HEK293 (cell line): Measurements from ENCODE around the gene GJE1.
"Not testable (repeated sequence)": the region's sequence is repeated elsewhere in the genome, so short reads cannot be mapped to it uniquely, and the experiment has no call there.

Experiments
- CTCF ChIA-PET: fragments of 350-600 bp; formaldehyde crosslinking; extraction: SDS; loops from one replicate; lab custom pipeline; 2021; ENCODE audit warnings: antibody characterized with exemption; lab: Yijun Ruan, JAX
- POLR2A ChIA-PET: fragments of 300-600 bp; formaldehyde crosslinking; extraction: SDS; loops from one replicate; lab custom pipeline; 2020; ENCODE audit warnings: antibody characterized with exemption, inconsistent platforms; lab: Yijun Ruan, JAX
- H3K27ac ChIP-seq: fragments of 200-500 bp; sonication (Bioruptor generic); 2 replicates; pipeline ENCODE4 v1.5.1; 2014; ENCODE audit warnings: low read depth, low read length, control low read depth, inconsistent platforms; ENCODE audit errors: extremely low read depth
- H3K36me3 ChIP-seq, 2 experiments: fragments of 200-500 bp in 1 of 2; sonication (Bioruptor generic) in 1 of 2; 1 replicate in 1 of 2; 2 replicates in 1 of 2; pipeline ENCODE4 v1.5.1; 2014 to 2017; ENCODE audit warnings: inconsistent platforms in 2 of 2, low read length in 2 of 2; ENCODE audit not compliant: control insufficient read depth in 2 of 2, insufficient read depth in 1 of 2
- H3K4me1 ChIP-seq: fragments of 200-500 bp; sonication (Bioruptor generic); 2 replicates; pipeline ENCODE4 v1.5.1; 2014; ENCODE audit warnings: mild to moderate bottlenecking, low read length, inconsistent platforms; ENCODE audit not compliant: control insufficient read depth, insufficient read depth
- H3K4me3 ChIP-seq: 2 replicates; pipeline ENCODE4 v1.5.1; 2011; ENCODE audit warnings: low read depth, mild to moderate bottlenecking, control low read depth, low read length, moderate library complexity
- H3K9me3 ChIP-seq: fragments of 200-500 bp; sonication (Bioruptor generic); 2 replicates; pipeline ENCODE4 v1.5.1; 2014; ENCODE audit warnings: low read depth, low read length, inconsistent platforms; ENCODE audit not compliant: control insufficient read depth, insufficient read depth
- BCL11A ChIP-seq: fragments of 450-650 bp; formaldehyde crosslinking; IDR thresholded peaks from 2 replicates; pipeline ENCODE4 v1.5.1; 2016; ENCODE audit warnings: low read depth, missing biosample characterization, missing genetic modification characterization
- SETDB1 ChIP-seq: IDR thresholded peaks from one replicate; pipeline ENCODE4 v1.6.1; 2017; ENCODE audit warnings: mild to moderate bottlenecking, low read length, moderate library complexity, mixed read lengths; ENCODE audit not compliant: insufficient read length
- TRIM28 ChIP-seq: IDR thresholded peaks from 2 replicates; pipeline ENCODE4 v1.6.1; 2011; ENCODE audit warnings: low read length, control low read depth, borderline replicate concordance
- YY2 ChIP-seq: fragments of 450-650 bp; formaldehyde crosslinking; IDR thresholded peaks from 2 replicates; pipeline ENCODE4 v1.5.1; 2016; ENCODE audit warnings: missing biosample characterization, missing genetic modification characterization
- ZBTB7A ChIP-seq: fragments of 450-650 bp; formaldehyde crosslinking; IDR thresholded peaks from 2 replicates; pipeline ENCODE4 v1.5.1; 2016; ENCODE audit warnings: low read depth, missing biosample characterization, missing genetic modification characterization
- ZFP3 ChIP-seq: fragments of 450-650 bp; formaldehyde crosslinking; IDR thresholded peaks from 2 replicates; pipeline ENCODE4 v1.5.1; 2016; ENCODE audit warnings: low read depth, missing biosample characterization, missing genetic modification characterization
- ZNF169 ChIP-seq: fragments of 450-650 bp; formaldehyde crosslinking; IDR thresholded peaks from 2 replicates; pipeline ENCODE4 v1.5.1; 2016; ENCODE audit warnings: missing biosample characterization, missing genetic modification characterization
- ZNF239 ChIP-seq: fragments of 450-650 bp; formaldehyde crosslinking; IDR thresholded peaks from 2 replicates; pipeline ENCODE4 v1.5.1; 2016; ENCODE audit warnings: missing biosample characterization, missing genetic modification characterization
- ZNF324 ChIP-seq: fragments of 450-650 bp; formaldehyde crosslinking; IDR thresholded peaks from 2 replicates; pipeline ENCODE4 v1.5.1; 2016; ENCODE audit warnings: missing biosample characterization, missing genetic modification characterization
- ZNF514 ChIP-seq: fragments of 450-650 bp; formaldehyde crosslinking; IDR thresholded peaks from 2 replicates; pipeline ENCODE4 v1.5.1; 2016; ENCODE audit warnings: missing biosample characterization, missing genetic modification characterization
- ZNF549 ChIP-seq: fragments of 450-650 bp; IDR thresholded peaks from 2 replicates; pipeline ENCODE4 v1.5.1; 2018; ENCODE audit warnings: missing biosample characterization, missing genetic modification characterization, mild to moderate bottlenecking, inconsistent platforms, moderate library complexity
- ZNF610 ChIP-seq: fragments of 450-650 bp; formaldehyde crosslinking; IDR thresholded peaks from 2 replicates; pipeline ENCODE4 v1.5.1; 2016; ENCODE audit warnings: missing biosample characterization, missing genetic modification characterization, borderline replicate concordance
- ZNF658 ChIP-seq: fragments of 450-650 bp; formaldehyde crosslinking; IDR thresholded peaks from 2 replicates; pipeline ENCODE4; 2016; ENCODE audit warnings: missing biosample characterization, missing genetic modification characterization
- ZNF701 ChIP-seq: fragments of 450-650 bp; formaldehyde crosslinking; IDR thresholded peaks from 2 replicates; pipeline ENCODE4 v1.5.1; 2016; ENCODE audit warnings: missing biosample characterization, missing genetic modification characterization
- ZNF776 ChIP-seq: fragments of 450-650 bp; formaldehyde crosslinking; IDR thresholded peaks from 2 replicates; pipeline ENCODE4 v1.5.0; 2017; ENCODE audit warnings: missing biosample characterization, missing genetic modification characterization, borderline replicate concordance
- TF ChIP-seq, protein P1 (sequence below): fragments of 450-650 bp; formaldehyde crosslinking; IDR thresholded peaks from 2 replicates; pipeline ENCODE4 v1.5.1; 2017; ENCODE audit warnings: missing biosample characterization, missing genetic modification characterization
- TF ChIP-seq, protein P2 (sequence below): fragments of 450-650 bp; formaldehyde crosslinking; IDR thresholded peaks from 2 replicates; pipeline ENCODE4 v1.5.1; 2016; ENCODE audit warnings: missing biosample characterization, missing genetic modification characterization

GJE1 gene

DNA sequence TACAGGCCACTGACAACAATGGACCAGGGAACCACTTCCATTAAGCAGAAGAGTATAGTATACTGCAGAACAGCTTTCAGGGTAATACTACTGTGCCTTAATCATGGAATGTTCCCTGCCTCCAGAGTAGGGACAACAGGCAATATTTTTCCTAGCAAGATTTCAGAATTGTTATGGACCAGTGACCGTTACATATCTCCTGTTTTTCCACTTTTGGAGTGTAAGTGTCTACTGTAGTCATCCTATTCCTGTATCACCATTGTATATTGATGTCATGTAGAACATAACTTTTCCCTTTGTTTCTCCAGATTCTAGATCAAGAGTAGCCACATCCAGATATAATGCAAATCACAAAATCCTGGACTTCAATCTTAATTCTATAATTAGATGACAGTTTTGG is 1.9 kb upstream of the GJE1 start:
- CTCF ChIA-PET, result interaction anchor here (0.6 to 0.8 kb wide), 2 partner anchors 13 to 16 kb away, joined by 3 to 4 read pairs; partner anchors contain the start of gene NMBR
- no peak overlapping the region for H3K27ac ChIP-seq
- no peaks in the 10 kb centered on the region for H3K4me1 ChIP-seq
- no peaks in the 10 kb centered on the region for H3K36me3 ChIP-seq
- no peaks in the 10 kb centered on the region for H3K9me3 ChIP-seq
- TF ChIP-seq, protein P1, sequence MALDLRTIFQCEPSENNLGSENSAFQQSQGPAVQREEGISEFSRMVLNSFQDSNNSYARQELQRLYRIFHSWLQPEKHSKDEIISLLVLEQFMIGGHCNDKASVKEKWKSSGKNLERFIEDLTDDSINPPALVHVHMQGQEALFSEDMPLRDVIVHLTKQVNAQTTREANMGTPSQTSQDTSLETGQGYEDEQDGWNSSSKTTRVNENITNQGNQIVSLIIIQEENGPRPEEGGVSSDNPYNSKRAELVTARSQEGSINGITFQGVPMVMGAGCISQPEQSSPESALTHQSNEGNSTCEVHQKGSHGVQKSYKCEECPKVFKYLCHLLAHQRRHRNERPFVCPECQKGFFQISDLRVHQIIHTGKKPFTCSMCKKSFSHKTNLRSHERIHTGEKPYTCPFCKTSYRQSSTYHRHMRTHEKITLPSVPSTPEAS (tag by site-specific recombination), result no peak
- peak; percentile 58 for TF ChIP-seq SETDB1
- no peak for TF ChIP-seq ZNF701 (tag by site-specific recombination)
- TF ChIP-seq, protein P2, sequence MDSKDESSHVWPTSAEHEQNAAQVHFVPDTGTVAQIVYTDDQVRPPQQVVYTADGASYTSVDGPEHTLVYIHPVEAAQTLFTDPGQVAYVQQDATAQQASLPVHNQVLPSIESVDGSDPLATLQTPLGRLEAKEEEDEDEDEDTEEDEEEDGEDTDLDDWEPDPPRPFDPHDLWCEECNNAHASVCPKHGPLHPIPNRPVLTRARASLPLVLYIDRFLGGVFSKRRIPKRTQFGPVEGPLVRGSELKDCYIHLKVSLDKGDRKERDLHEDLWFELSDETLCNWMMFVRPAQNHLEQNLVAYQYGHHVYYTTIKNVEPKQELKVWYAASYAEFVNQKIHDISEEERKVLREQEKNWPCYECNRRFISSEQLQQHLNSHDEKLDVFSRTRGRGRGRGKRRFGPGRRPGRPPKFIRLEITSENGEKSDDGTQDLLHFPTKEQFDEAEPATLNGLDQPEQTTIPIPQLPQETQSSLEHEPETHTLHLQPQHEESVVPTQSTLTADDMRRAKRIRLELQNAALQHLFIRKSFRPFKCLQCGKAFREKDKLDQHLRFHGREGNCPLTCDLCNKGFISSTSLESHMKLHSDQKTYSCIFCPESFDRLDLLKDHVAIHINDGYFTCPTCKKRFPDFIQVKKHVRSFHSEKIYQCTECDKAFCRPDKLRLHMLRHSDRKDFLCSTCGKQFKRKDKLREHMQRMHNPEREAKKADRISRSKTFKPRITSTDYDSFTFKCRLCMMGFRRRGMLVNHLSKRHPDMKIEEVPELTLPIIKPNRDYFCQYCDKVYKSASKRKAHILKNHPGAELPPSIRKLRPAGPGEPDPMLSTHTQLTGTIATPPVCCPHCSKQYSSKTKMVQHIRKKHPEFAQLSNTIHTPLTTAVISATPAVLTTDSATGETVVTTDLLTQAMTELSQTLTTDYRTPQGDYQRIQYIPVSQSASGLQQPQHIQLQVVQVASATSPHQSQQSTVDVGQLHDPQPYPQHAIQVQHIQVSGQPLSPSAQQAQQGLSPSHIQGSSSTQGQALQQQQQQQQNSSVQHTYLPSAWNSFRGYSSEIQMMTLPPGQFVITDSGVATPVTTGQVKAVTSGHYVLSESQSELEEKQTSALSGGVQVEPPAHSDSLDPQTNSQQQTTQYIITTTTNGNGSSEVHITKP (tag by site-specific recombination), result no peak
- no peak for TF ChIP-seq ZNF324 (tag by site-specific recombination)
- TF ChIP-seq, all 188 proteins: peak for 1
- POLR2A ChIA-PET, result no interaction called here
- no peak overlapping the region for H3K4me3 ChIP-seq

DNA sequence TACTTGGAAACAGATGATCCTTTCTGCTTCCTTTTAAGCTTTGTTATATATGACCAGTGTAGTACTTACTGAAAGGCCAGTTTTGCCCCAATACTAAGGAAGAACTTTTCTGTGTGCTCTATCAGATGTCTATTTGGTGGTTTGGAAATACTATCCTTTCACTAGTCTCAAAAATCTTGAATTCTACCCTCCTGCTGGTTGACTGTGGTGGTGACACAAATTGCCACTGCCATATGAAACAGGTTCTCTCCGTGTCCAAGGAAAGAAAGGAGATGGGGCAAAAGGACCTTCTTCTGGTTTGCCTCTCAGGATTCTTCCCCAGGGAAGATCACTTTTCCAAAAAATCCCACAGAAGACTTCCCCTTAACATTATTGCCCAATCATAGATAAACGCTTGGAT is 6.2 kb downstream of the GJE1 start:
- POLR2A ChIA-PET, result no interaction called here
- CTCF ChIA-PET, result interaction anchor here (0.6 to 1.4 kb wide), 2 partner anchors 8 to 18 kb away, joined by 3 to 9 read pairs; partner anchors contain the start of genes NMBR and VTA1

DNA sequence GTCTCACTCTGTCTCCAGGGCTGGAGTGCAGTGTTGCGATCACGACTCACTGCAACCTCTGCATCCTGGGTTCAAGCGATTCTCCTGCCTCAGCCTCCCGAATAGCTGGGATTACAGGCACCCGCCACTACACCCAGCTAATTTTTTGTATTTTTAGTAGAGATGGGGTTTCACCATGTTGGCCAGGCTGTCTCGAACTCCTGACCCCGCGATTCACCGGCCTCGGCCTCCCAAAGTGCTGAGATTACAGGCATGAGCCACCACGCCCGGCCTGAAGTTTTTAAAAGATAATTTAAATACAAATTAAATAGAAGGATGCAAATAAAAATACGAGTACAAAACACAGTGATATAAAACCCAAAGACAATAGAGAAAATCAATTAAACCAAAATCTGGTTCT is 8.8 kb downstream of the GJE1 start:
- H3K27ac ChIP-seq, POLR2A ChIA-PET, H3K36me3 ChIP-seq, H3K9me3 ChIP-seq, H3K4me3 ChIP-seq, H3K4me1 ChIP-seq: not testable (repeated sequence)
- CTCF ChIA-PET, result interaction anchor here (1.7 kb wide), 1 partner anchor 66 kb away, joined by 6 read pairs; no protein-coding TSS in a partner anchor

More for the DNA sequence above, 6.2 kb downstream of the GJE1 start:
- no peaks in the 10 kb centered on the region for H3K9me3 ChIP-seq
- no peak overlapping the region for H3K4me3 ChIP-seq
- H3K36me3 ChIP-seq, result no peaks in the 10 kb centered on the region
- H3K4me1 ChIP-seq, result no peaks in the 10 kb centered on the region
- no peak overlapping the region for H3K27ac ChIP-seq
- TF ChIP-seq TRIM28, result no peak
- no peak for TF ChIP-seq ZNF169 (tag by site-specific recombination)
- no peak for TF ChIP-seq YY2
- TF ChIP-seq ZBTB7A (tag by site-specific recombination), result no peak
- TF ChIP-seq, protein P1 (tag by site-specific recombination), result no peak
- TF ChIP-seq ZNF549 (tag by site-specific recombination), result no peak
- no peak for TF ChIP-seq ZNF776
- TF ChIP-seq ZNF658 (tag by site-specific recombination), result no peak
- no peak for TF ChIP-seq ZFP3 (tag by site-specific recombination)
- no peak for TF ChIP-seq ZNF239 (tag by site-specific recombination)
- TF ChIP-seq BCL11A, result no peak
- TF ChIP-seq ZNF514, result no peak
- TF ChIP-seq ZNF610 (tag by site-specific recombination), result no peak
- TF ChIP-seq ZNF701 (tag by site-specific recombination), result no peak
- TF ChIP-seq, all 188 proteins: peak for 0
